GM12878 (cell line): ENCODE measurements around the gene ITM2C. TPM values are rescaled to one million over a fixed set of nuclear protein-coding genes. Genes with fewer than 3 reads are reported as not detected.

Experiments used
- ATAC-seq: fragments of 200-7000 bp; cut with Tn5 transposase; 3 replicates; pipeline ENCODE4 v1.9.1; 2020; ENCODE audit warnings: mild to moderate bottlenecking, moderate library complexity
- BruUV-seq: library from RNA; stranded (reverse); fragments of 400-500 nt; replicated peaks from 2 replicates; lab custom pipeline; 2021; lab: Mats Ljungman, UMichigan
- CTCF ChIA-PET: fragments of 300-600 bp; sonication (Branson Sonifier 250); formaldehyde crosslinking; extraction: SDS; loops from one replicate; lab custom pipeline; 2021; ENCODE audit warnings: inconsistent platforms; lab: Yijun Ruan, JAX
- POLR2A ChIA-PET: fragments of 350-600 bp; formaldehyde crosslinking; extraction: SDS; loops from one replicate; lab custom pipeline; 2021; ENCODE audit warnings: inconsistent platforms; lab: Charles Lee
- RAD21 ChIA-PET: fragments of 300-600 bp; sonication (Branson Sonifier 250); formaldehyde crosslinking; loops from one replicate; lab custom pipeline; 2023; ENCODE audit warnings: antibody characterized with exemption; ENCODE audit not compliant: unreplicated experiment; lab: Charles Lee
- SMC1A ChIA-PET: fragments of 300-600 bp; sonication (Branson Sonifier 250); formaldehyde crosslinking; loops from one replicate; lab custom pipeline; 2023; ENCODE audit not compliant: unreplicated experiment, uncharacterized antibody; lab: Charles Lee
- DNase-seq: peaks from one replicate; pipeline ENCODE4 v3.0.0-alpha.2; 2011; ENCODE audit warnings: low read depth, low spot score
- FAIRE-seq: peaks from 3 replicates; lab custom pipeline; 2011; peaks lifted over from hg19 to GRCh38; lab: Jason Lieb, UNC
- H2AFZ ChIP-seq: 2 replicates; pipeline ENCODE4 v1.6.0; 2011; ENCODE audit warnings: low read depth, low read length, control low read depth; ENCODE audit not compliant: control insufficient read depth
- H3K27ac ChIP-seq: 2 replicates; pipeline ENCODE4 v1.5.1; 2011; ENCODE audit warnings: control low read depth; ENCODE audit not compliant: control insufficient read depth, insufficient read depth
- H3K27me3 ChIP-seq, 2 experiments: replicated peaks in 1 of 2; 2 replicates each; pipeline versions ENCODE4 v1.6.0 to v1.6.1; 2011; ENCODE audit warnings: low read length in 1 of 2; ENCODE audit not compliant: control insufficient read depth in 2 of 2, insufficient read depth in 2 of 2
- H3K36me3 ChIP-seq, 2 experiments: 2 replicates each; pipeline ENCODE4 v1.5.1; 2011; ENCODE audit warnings: low read length in 1 of 2; ENCODE audit not compliant: control insufficient read depth in 2 of 2, insufficient read depth in 2 of 2
- H3K4me1 ChIP-seq: 2 replicates; pipeline ENCODE4 v1.6.1; 2011; ENCODE audit warnings: mild to moderate bottlenecking, low read length, moderate library complexity, mixed read lengths; ENCODE audit not compliant: control insufficient read depth, insufficient read depth
- H3K4me2 ChIP-seq: 2 replicates; pipeline ENCODE4 v1.6.0; 2011; ENCODE audit warnings: control low read depth; ENCODE audit not compliant: control insufficient read depth, insufficient read depth
- H3K4me3 ChIP-seq: fragments of 200-600 bp; sonication (generic); 2 replicates; pipeline ENCODE4 v1.5.1; 2016
- H3K79me2 ChIP-seq: 2 replicates; pipeline ENCODE4 v1.6.0; 2011; ENCODE audit warnings: low read length; ENCODE audit not compliant: control insufficient read depth, insufficient read depth
- H3K9ac ChIP-seq: 2 replicates; pipeline ENCODE4 v1.8.0; 2011; ENCODE audit warnings: low read length, control low read depth, mixed read lengths; ENCODE audit not compliant: control insufficient read depth, insufficient read depth
- H3K9me3 ChIP-seq: replicated peaks from 3 replicates; pipeline ENCODE4 v1.5.1; 2011; ENCODE audit warnings: mild to moderate bottlenecking, low read length; ENCODE audit not compliant: control insufficient read depth, insufficient read depth
- H4K20me1 ChIP-seq: 2 replicates; pipeline ENCODE4 v1.6.0; 2011; ENCODE audit not compliant: control insufficient read depth, insufficient read depth
- ATF7 ChIP-seq: fragments of 450-650 bp; IDR thresholded peaks from 2 replicates; pipeline ENCODE4 v1.6.1; 2016; ENCODE audit warnings: low read depth, mild to moderate bottlenecking
- BRCA1 ChIP-seq: IDR thresholded peaks from 2 replicates; pipeline ENCODE4 v1.6.1; 2011; ENCODE audit warnings: low read depth, low read length, improper control_type of control experiment
- CREM ChIP-seq: IDR thresholded peaks from 2 replicates; pipeline ENCODE4 v1.6.1; 2014; ENCODE audit warnings: antibody characterized with exemption, low read depth
- EGR1 ChIP-seq, 2 experiments: IDR thresholded peaks; 1 replicate in 1 of 2; 2 replicates in 1 of 2; pipeline ENCODE4 v1.6.1; 2011 to 2012; ENCODE audit warnings: low read depth in 2 of 2, low read length in 2 of 2, borderline replicate concordance in 1 of 2, mild to moderate bottlenecking in 1 of 2, moderate library complexity in 1 of 2
- FOXK2 ChIP-seq: fragments of 450-650 bp; IDR thresholded peaks from 2 replicates; pipeline ENCODE4 v1.6.1; 2017; ENCODE audit warnings: mild to moderate bottlenecking, moderate library complexity
- HCFC1 ChIP-seq: fragments of 150-350 bp; IDR thresholded peaks from 2 replicates; pipeline ENCODE4 v1.6.1; 2014; ENCODE audit warnings: low read length
- IKZF2 ChIP-seq, 2 experiments: fragments of 450-650 bp; IDR thresholded peaks; 2 replicates each; pipeline ENCODE4 v1.6.1; 2017; ENCODE audit warnings: mild to moderate bottlenecking in 2 of 2, moderate library complexity in 2 of 2
- IRF5 ChIP-seq: fragments of 450-650 bp; IDR thresholded peaks from 2 replicates; pipeline ENCODE4 v1.6.1; 2017; ENCODE audit warnings: borderline replicate concordance
- MXI1 ChIP-seq: fragments of 150-350 bp; IDR thresholded peaks from 2 replicates; pipeline ENCODE4 v1.6.1; 2011; ENCODE audit warnings: low read depth, mild to moderate bottlenecking, inconsistent platforms, low read length, improper control_type of control experiment
- NR2C2 ChIP-seq: IDR thresholded peaks from 2 replicates; pipeline ENCODE4 v1.6.1; 2011; ENCODE audit warnings: borderline replicate concordance, low read depth; ENCODE audit not compliant: control insufficient read depth, insufficient read length
- NRF1 ChIP-seq: conservative IDR thresholded peaks from 2 replicates; pipeline ENCODE4 v1.6.1; 2011; ENCODE audit warnings: mild to moderate bottlenecking, low read depth, low read length, improper control_type of control experiment
- RUNX3 ChIP-seq: IDR thresholded peaks from 2 replicates; pipeline ENCODE4 v1.6.1; 2012; ENCODE audit warnings: low read length, inconsistent platforms
- TCF12 ChIP-seq: IDR thresholded peaks from 2 replicates; pipeline ENCODE4 v1.6.1; 2011; ENCODE audit warnings: low read depth, mild to moderate bottlenecking, low read length
- WGBS: methylation state at CpG from one replicate; pipeline ENCODE4 v1.1.6; 2016; ENCODE audit warnings: low lambda C conversion rate; ENCODE audit not compliant: insufficient replicate concordance, insufficient coverage; ENCODE audit errors: missing lambda C conversion rate; 5-methylcytosine and 5-hydroxymethylcytosine counted together
- in situ Hi-C: fragments of 300-500 bp; cut with MboI; formaldehyde crosslinking; loops from 9 replicates; pipeline ENCODE4 v1.14.3; 2018; ENCODE audit warnings: mixed read lengths
- intact Hi-C: fragments of 100-400 bp; cut with micrococcal nuclease; formaldehyde crosslinking; loops from one replicate; pipeline ENCODE4 v1.14.2; 2022; ENCODE audit not compliant: unreplicated experiment
- polyA plus RNA-seq, 11 experiments: library from polyadenylated mRNA; depleted of rRNA in 4 of 11; unstranded in 6 of 11; stranded (reverse) in 5 of 11; fragments of >200 nt; fragmentation: Nextera tagmentation in 4 of 11; fragmentation: Illumina TruSeq in 1 of 11; extraction: Ambion mirVana in 4 of 11; extraction: Trizol in 1 of 11; gene quantifications; 1 replicate in 1 of 11; 2 replicates in 10 of 11; pipeline versions ENCODE4 v1.2.1 to v1.2.3, GENCODE V29; 2011 to 2016; ENCODE audit warnings: inconsistent platforms in 2 of 11, missing spikeins in 2 of 11, low read depth in 1 of 11
- total RNA-seq, 4 experiments: library from RNA; depleted of rRNA in 3 of 4; stranded (reverse); fragments of >200 nt in 3 of 4; fragmentation: Illumina TruSeq in 1 of 4; extraction: Trizol in 1 of 4; gene quantifications; 2 replicates each; pipeline versions ENCODE4 v1.2.1 to v1.2.3, GENCODE V29; 2013 to 2021

Gene ITM2C
- total and polyA plus RNA-seq, 10 of the 15 experiments (the other 5 are each of a cell fraction or from before 2014, with no cell fraction given) = 5.4 to 195 (median 149) TPM

GRCh38 chr2:230865766-230866755 lies 1.3 kb downstream of the ITM2C start (continued):
- TF ChIP-seq IKZF2 (IDR thresholded peaks at IDR 0.05) (peak in 1 of 2 experiments; percentile 8; a peak in 2 of 4 replicates), ATF7 (peak; percentile 80), RUNX3 (peak; percentile 63), EGR1 (IDR thresholded peaks at IDR 0.05; ENCODE audit: borderline replicate concordance in 1 of 2, low read depth in 2 of 2, low read length in 2 of 2) (peak in 1 of 2 experiments; percentile 44; a peak in 1 of 3 replicates), HCFC1 (no peak), FOXK2 (peak; percentile 86)

GRCh38 chr2:230866756-230867523 lies 2.2 kb downstream of the ITM2C start:
- no TSS peak for BruUV-seq
- ChIA-PET POLR2A (interaction anchor here (0.8 to 1.4 kb wide), 4 partner anchors 9 to 95 kb away, joined by 3 to 5 read pairs (median 3); partner anchors contain the start of gene GPR55), SMC1A (interaction anchor here (0.6 to 1.6 kb wide), 10 partner anchors 10 to 120 kb away, joined by 3 to 6 read pairs (median 4); no protein-coding TSS in a partner anchor), CTCF (interaction anchor here (0.7 to 4.9 kb wide), 17 partner anchors 12 to 185 kb away, joined by 3 to 25 read pairs (median 4); partner anchors contain the start of gene GPR55), RAD21 (interaction anchor here (0.9 to 1.5 kb wide), 6 partner anchors 8 to 121 kb away, joined by 3 to 5 read pairs (median 3); partner anchors contain the start of gene GPR55)
- Histone ChIP-seq H3K4me2 (peak overlapping the region; percentile 31; the same call in 1 of the 2 replicates), H3K36me3 (no peaks in the 10 kb centered on the region), H3K27me3 (no peaks in the 10 kb centered on the region; a peak in 2 of 4 replicates), H3K9me3 (no peaks in the 10 kb centered on the region), H3K79me2 (peaks cover 7% of the 10 kb centered on the region), H3K27ac (no peak overlapping the region), H3K9ac (no peak overlapping the region), H3K4me3 (peak overlapping the region; percentile 97; the same call in 1 of the 2 replicates), H3K4me1 (peaks cover 38% of the 10 kb centered on the region), H2AFZ (no peak overlapping the region), H4K20me1 (no peaks in the 10 kb centered on the region)
- in situ Hi-C loops (no loop called here), intact Hi-C loops (no loop called here)
- no peak for ATAC-seq
- 49% methylated on average over 13 of the region's 13 CpGs for WGBS
- DNase-seq = no peak
- no peak for TF ChIP-seq NRF1
- no peak for TF ChIP-seq IRF5
- no peak for TF ChIP-seq NR2C2
- TF ChIP-seq BRCA1 = no peak
- no peak for TF ChIP-seq MXI1
- no peak for TF ChIP-seq CREM
- no peak for TF ChIP-seq TCF12
- no peak for FAIRE-seq
